Calu3 (cell line): ENCODE measurements around the gene TSPAN4. TPM values are rescaled to one million over a fixed set of nuclear protein-coding genes. Genes with fewer than 3 reads are reported as not detected.

Experiments
- BruUV-seq: library from RNA; stranded (reverse); fragments of 400-500 nt; replicated peaks from 2 replicates; lab custom pipeline; 2021; lab: Mats Ljungman, UMichigan
- CTCF ChIA-PET: fragments of 300-600 bp; sonication (Branson Sonifier 250); formaldehyde crosslinking; loops from one replicate; lab custom pipeline; 2022; ENCODE audit warnings: antibody characterized with exemption; lab: Charles Lee
- DNase-seq: peaks from one replicate; pipeline ENCODE4 v3.0.0; 2022
- H3K27ac Mint-ChIP-seq: one replicate; pipeline ENCODE4 v1.8.0; 2022; ENCODE audit warnings: mixed read lengths; ENCODE audit not compliant: unreplicated experiment
- H3K27me3 Mint-ChIP-seq: one replicate; pipeline ENCODE4 v1.8.0; 2022; ENCODE audit warnings: mixed read lengths; ENCODE audit not compliant: unreplicated experiment
- H3K36me3 Mint-ChIP-seq: one replicate; pipeline ENCODE4 v1.8.0; 2022; ENCODE audit warnings: mild to moderate bottlenecking, moderate library complexity, mixed read lengths; ENCODE audit not compliant: insufficient read depth, unreplicated experiment
- H3K4me1 Mint-ChIP-seq: one replicate; pipeline ENCODE4 v1.8.0; 2022; ENCODE audit warnings: mild to moderate bottlenecking, low read depth, mixed read lengths; ENCODE audit not compliant: unreplicated experiment
- H3K4me3 Mint-ChIP-seq: one replicate; pipeline ENCODE4 v1.8.0; 2022; ENCODE audit warnings: mild to moderate bottlenecking, low read depth, moderate library complexity, mixed read lengths; ENCODE audit not compliant: unreplicated experiment
- H3K9me3 Mint-ChIP-seq: one replicate; pipeline ENCODE4 v1.8.0; 2022; ENCODE audit warnings: low read depth, mixed read lengths; ENCODE audit not compliant: unreplicated experiment
- intact Hi-C: fragments of 100-400 bp; cut with micrococcal nuclease; formaldehyde crosslinking; loops from one replicate; pipeline ENCODE4 v1.10.0; 2022; ENCODE audit not compliant: unreplicated experiment
- total RNA-seq: library from RNA; stranded (reverse); gene quantifications from 2 replicates; pipeline ENCODE4 v1.2.3, GENCODE V29; 2022
- TF ChIP-seq, protein P1 (sequence below): fragments of 200-600 bp; IDR thresholded peaks from one replicate; pipeline ENCODE4 v1.8.0; 2022; ENCODE audit warnings: antibody characterized with exemption; ENCODE audit not compliant: unreplicated experiment

TSPAN4 gene
- total RNA-seq, 1 experiment from 2014 or later = 36.3 TPM

DNA sequence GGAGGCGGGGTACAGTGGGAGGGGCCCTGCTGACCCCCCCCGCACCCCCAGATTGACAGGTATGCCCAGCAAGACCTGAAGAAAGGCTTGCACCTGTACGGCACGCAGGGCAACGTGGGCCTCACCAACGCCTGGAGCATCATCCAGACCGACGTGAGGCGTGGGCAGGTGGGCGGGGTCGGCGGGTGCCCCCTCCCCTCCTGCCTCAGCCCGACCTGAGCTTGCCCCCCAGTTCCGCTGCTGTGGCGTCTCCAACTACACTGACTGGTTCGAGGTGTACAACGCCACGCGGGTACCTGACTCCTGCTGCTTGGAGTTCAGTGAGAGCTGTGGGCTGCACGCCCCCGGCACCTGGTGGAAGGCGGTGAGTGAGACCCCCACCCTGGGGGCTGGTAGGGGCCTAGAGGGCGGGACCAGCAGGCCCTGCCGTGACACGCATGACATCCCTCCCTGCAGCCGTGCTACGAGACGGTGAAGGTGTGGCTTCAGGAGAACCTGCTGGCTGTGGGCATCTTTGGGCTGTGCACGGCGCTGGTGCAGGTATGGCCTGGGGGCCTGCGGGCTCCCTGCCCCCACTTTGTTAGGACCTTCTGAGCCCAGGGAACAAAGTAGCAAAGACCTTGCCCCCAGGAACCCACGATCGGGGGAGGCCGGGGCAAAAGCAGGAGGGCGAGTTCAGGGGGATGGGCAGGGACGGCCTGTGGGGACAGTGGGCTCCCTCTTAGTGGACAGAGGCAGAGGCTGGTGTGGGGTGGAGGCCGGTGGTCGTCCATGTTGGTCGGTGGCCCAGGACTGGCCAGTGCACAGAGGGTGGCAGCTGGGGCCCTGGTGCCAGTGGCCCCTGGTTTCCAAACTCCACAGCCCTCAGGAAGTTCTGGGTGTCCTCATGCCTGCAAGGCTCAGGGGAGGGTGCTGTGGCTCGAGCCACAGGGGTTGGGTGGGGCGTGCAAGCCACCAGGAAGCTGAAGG, 23.1 kb downstream of the TSPAN4 start:
- intact Hi-C loops = no loop called here
- TF ChIP-seq, protein P1, sequence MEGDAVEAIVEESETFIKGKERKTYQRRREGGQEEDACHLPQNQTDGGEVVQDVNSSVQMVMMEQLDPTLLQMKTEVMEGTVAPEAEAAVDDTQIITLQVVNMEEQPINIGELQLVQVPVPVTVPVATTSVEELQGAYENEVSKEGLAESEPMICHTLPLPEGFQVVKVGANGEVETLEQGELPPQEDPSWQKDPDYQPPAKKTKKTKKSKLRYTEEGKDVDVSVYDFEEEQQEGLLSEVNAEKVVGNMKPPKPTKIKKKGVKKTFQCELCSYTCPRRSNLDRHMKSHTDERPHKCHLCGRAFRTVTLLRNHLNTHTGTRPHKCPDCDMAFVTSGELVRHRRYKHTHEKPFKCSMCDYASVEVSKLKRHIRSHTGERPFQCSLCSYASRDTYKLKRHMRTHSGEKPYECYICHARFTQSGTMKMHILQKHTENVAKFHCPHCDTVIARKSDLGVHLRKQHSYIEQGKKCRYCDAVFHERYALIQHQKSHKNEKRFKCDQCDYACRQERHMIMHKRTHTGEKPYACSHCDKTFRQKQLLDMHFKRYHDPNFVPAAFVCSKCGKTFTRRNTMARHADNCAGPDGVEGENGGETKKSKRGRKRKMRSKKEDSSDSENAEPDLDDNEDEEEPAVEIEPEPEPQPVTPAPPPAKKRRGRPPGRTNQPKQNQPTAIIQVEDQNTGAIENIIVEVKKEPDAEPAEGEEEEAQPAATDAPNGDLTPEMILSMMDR = no peak
- Mint-ChIP-seq H3K36me3 (peaks cover 77% of the 10 kb centered on the region), H3K4me3 (no peak overlapping the region), H3K27me3 (peaks cover 15% of the 10 kb centered on the region), H3K4me1 (no peaks in the 10 kb centered on the region), H3K9me3 (no peaks in the 10 kb centered on the region), H3K27ac (no peak overlapping the region)
- no TSS peak for BruUV-seq
- DNase-seq = no peak
- CTCF ChIA-PET = no interaction called here

DNA sequence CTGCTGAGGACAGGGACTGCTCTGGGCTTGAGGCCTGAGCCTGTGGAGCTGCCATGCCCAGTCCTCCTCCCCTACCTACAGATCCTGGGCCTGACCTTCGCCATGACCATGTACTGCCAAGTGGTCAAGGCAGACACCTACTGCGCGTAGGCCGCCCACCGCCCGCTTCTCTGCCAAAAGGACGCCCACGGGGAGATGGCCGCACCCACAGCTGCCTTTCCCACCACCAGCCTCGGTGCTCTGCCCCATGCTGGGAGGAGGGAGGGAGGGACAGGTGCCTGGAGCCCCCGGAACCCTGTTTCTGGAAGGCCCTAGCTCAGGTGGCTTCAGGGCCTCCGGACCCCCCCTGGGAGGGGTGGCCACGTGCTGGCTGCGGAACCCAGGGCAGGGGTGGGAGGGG, 23.8 kb downstream of the TSPAN4 start:
- intact Hi-C loops = no loop called here
- H3K9me3 Mint-ChIP-seq = no peaks in the 10 kb centered on the region
- DNase-seq = no peak
- H3K4me3 Mint-ChIP-seq = no peak overlapping the region
- BruUV-seq = no TSS peak
- no peak overlapping the region for H3K27ac Mint-ChIP-seq
- H3K36me3 Mint-ChIP-seq = peaks cover 70% of the 10 kb centered on the region
- H3K4me1 Mint-ChIP-seq = no peaks in the 10 kb centered on the region
- CTCF ChIA-PET = no interaction called here
- H3K27me3 Mint-ChIP-seq = peaks cover 8% of the 10 kb centered on the region
- TF ChIP-seq, protein P1 = no peak

DNA sequence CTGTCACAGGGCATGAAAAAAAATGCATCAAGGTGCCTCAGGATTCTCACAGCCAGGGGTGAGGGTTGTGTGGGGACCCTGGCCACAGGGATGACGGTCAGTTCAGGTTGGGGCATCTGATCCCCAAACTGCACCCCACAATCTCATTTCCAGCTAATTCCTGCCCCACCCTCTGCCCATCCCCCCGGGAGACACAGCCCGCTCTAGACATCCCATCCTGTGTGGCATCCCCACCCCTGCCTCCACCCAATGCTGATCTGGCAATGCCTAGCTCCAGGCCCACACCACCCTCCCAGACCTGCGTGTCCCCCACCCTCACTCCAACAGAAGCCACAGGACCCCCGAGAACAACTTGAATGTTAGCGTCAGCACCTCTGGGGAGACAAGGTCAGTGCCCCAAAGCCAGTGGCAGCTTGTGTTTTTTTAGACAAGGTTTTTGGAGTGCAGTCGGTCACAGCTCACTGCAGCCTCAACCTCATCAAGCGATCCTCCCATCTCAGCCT, 25.3 kb downstream of the TSPAN4 start:
- intact Hi-C loops = no loop called here
- H3K36me3 Mint-ChIP-seq = peaks cover 68% of the 10 kb centered on the region
- BruUV-seq = no TSS peak
- no peaks in the 10 kb centered on the region for H3K9me3 Mint-ChIP-seq
- no peak for DNase-seq
- H3K27me3 Mint-ChIP-seq = no peaks in the 10 kb centered on the region
- CTCF ChIA-PET = interaction anchor here (0.6 kb wide), 1 partner anchor 68 kb away, joined by 3 read pairs; no protein-coding TSS in a partner anchor
- no peaks in the 10 kb centered on the region for H3K4me1 Mint-ChIP-seq
- peak overlapping the region; percentile 42 for H3K27ac Mint-ChIP-seq
- TF ChIP-seq, protein P1 = no peak
- no peak overlapping the region for H3K4me3 Mint-ChIP-seq

DNA sequence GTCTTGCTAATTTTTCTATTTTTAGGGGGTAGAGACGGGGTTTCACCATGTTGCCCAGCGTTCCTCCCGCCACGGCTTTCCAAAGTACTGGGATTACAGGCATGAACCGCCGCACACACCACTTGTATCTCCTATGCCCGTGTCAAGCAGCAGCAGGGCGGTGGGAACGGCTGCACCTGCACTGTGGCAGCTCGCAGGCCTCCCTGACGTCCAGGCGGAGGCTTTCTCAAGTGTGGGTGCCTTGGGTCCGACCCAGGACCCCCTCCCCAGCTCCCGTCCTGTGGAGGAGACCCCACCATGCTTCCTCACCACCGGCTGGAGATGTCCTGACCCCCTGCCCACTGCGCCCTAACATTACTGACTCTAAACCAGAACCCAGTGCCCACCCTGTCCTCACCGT, 25.7 kb downstream of the TSPAN4 start:
- Mint-ChIP-seq H3K4me3 (no peak overlapping the region), H3K27me3 (no peaks in the 10 kb centered on the region), H3K9me3 (no peaks in the 10 kb centered on the region), H3K36me3 (peaks cover 68% of the 10 kb centered on the region), H3K4me1 (no peaks in the 10 kb centered on the region), H3K27ac (peak overlapping the region; percentile 42)
- TF ChIP-seq, protein P1 = no peak
- CTCF ChIA-PET = no interaction called here
- DNase-seq = no peak
- intact Hi-C loops = no loop called here
- no TSS peak for BruUV-seq
